Caco-2 (cell line): ENCODE measurements around the gene MAML2. TPM values are rescaled to one million over a fixed set of nuclear protein-coding genes. Genes with fewer than 3 reads are reported as not detected.

Experiments
- BruUV-seq: library from RNA; stranded (reverse); fragments of 400-500 nt; replicated peaks from 2 replicates; lab custom pipeline; 2021; lab: Mats Ljungman, UMichigan
- CTCF ChIA-PET: fragments of 300-600 bp; sonication (Branson Sonifier 250); formaldehyde crosslinking; loops from one replicate; lab custom pipeline; 2022; ENCODE audit warnings: antibody characterized with exemption; lab: Charles Lee
- POLR2A ChIA-PET: fragments of 300-600 bp; sonication (Branson Sonifier 250); formaldehyde crosslinking; loops from one replicate; lab custom pipeline; 2022; ENCODE audit warnings: antibody characterized with exemption; lab: Charles Lee
- DNase-seq, 2 experiments: peaks; one replicate each; pipeline versions ENCODE4 v3.0.0 to v3.0.0-alpha.2; 2020 to 2022
- H3K27me3 ChIP-seq: replicated peaks from 2 replicates; pipeline ENCODE4 v1.6.0; 2011; ENCODE audit warnings: low read length; ENCODE audit not compliant: control insufficient read depth, insufficient read depth
- H3K36me3 ChIP-seq: 2 replicates; pipeline ENCODE4 v1.5.1; 2011; ENCODE audit warnings: low read length; ENCODE audit not compliant: control insufficient read depth, insufficient read depth
- H3K4me1 ChIP-seq: fragments of 250-450 bp; sonication (Bioruptor Pico); 2 replicates; pipeline ENCODE4 v1.5.1; 2020; ENCODE audit warnings: mild to moderate bottlenecking
- H3K4me3 ChIP-seq: 2 replicates; pipeline ENCODE4 v1.5.1; 2011; ENCODE audit warnings: low read depth, mild to moderate bottlenecking, control low read depth, low read length
- H3K9me3 ChIP-seq: fragments of 250-450 bp; sonication (Bioruptor Pico); 2 replicates; pipeline ENCODE4 v1.5.1; 2020; ENCODE audit warnings: mild to moderate bottlenecking, moderate library complexity
- H3K27ac Mint-ChIP-seq: one replicate; pipeline ENCODE4 v1.8.0; 2022; ENCODE audit warnings: mixed read lengths; ENCODE audit not compliant: unreplicated experiment
- H3K27me3 Mint-ChIP-seq: one replicate; pipeline ENCODE4 v1.8.0; 2022; ENCODE audit warnings: mixed read lengths; ENCODE audit not compliant: insufficient read depth, unreplicated experiment
- H3K36me3 Mint-ChIP-seq: one replicate; pipeline ENCODE4 v1.8.0; 2022; ENCODE audit warnings: mild to moderate bottlenecking, mixed read lengths; ENCODE audit not compliant: insufficient read depth, unreplicated experiment
- H3K4me1 Mint-ChIP-seq: one replicate; pipeline ENCODE4 v1.8.0; 2022; ENCODE audit warnings: low read depth, mixed read lengths; ENCODE audit not compliant: unreplicated experiment
- H3K4me3 Mint-ChIP-seq: one replicate; pipeline ENCODE4 v1.8.0; 2022; ENCODE audit warnings: mild to moderate bottlenecking, moderate library complexity, mixed read lengths; ENCODE audit not compliant: unreplicated experiment
- H3K9me3 Mint-ChIP-seq: one replicate; pipeline ENCODE4 v1.8.0; 2022; ENCODE audit warnings: mixed read lengths; ENCODE audit not compliant: unreplicated experiment
- intact Hi-C: fragments of 100-400 bp; cut with micrococcal nuclease; formaldehyde crosslinking; loops from one replicate; pipeline ENCODE4 v1.10.0; 2022; ENCODE audit not compliant: unreplicated experiment
- total RNA-seq: library from RNA; stranded (reverse); gene quantifications from 2 replicates; pipeline ENCODE4 v1.2.3, GENCODE V29; 2022
- TF ChIP-seq, protein P1 (sequence below), 2 experiments: fragments of 200-600 bp in 1 of 2; IDR thresholded peaks; 1 replicate in 1 of 2; 2 replicates in 1 of 2; pipeline versions ENCODE4 v1.5.1 to v1.8.0; 2011 to 2022; ENCODE audit warnings: antibody characterized with exemption in 1 of 2, control low read depth in 1 of 2, inconsistent platforms in 1 of 2, low read depth in 1 of 2, low read length in 1 of 2, mild to moderate bottlenecking in 1 of 2, moderate library complexity in 1 of 2; ENCODE audit not compliant: insufficient read depth in 1 of 2, severe bottlenecking in 1 of 2, unreplicated experiment in 1 of 2

The MAML2 gene
- total RNA-seq, 1 experiment from 2014 or later = 11.5 TPM

DNA sequence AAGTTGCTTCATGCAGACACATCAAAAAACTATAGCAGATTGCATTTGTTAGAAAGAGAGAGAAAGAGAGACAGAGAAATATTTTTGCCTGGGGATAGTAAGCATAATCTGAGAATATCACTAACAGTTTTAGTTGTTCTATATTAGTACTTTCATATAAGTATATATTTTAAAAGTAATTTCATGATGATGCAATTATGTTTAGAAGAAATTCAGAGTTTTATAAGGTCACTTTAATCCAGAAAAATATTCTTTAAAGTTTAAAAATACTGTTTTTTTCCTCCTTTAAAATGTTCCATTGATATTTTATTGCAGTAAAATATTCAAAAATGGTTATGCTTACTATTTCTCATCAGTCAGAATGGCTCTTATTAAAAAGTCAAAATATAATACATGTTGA is 332.3 kb downstream of the MAML2 start:
- Histone ChIP-seq H3K4me3 (no peak overlapping the region), H3K27me3 (no peaks in the 10 kb centered on the region), H3K9me3 (no peaks in the 10 kb centered on the region), H3K36me3 (no peaks in the 10 kb centered on the region), H3K4me1 (peaks cover 26% of the 10 kb centered on the region)
- CTCF ChIA-PET = no interaction called here
- intact Hi-C loops = no loop called here
- Mint-ChIP-seq H3K4me1 (peaks cover 8% of the 10 kb centered on the region), H3K36me3 (no peaks in the 10 kb centered on the region), H3K4me3 (no peak overlapping the region), H3K27me3 (no peaks in the 10 kb centered on the region), H3K9me3 (no peaks in the 10 kb centered on the region), H3K27ac (no peak overlapping the region)
- TF ChIP-seq, protein P1, sequence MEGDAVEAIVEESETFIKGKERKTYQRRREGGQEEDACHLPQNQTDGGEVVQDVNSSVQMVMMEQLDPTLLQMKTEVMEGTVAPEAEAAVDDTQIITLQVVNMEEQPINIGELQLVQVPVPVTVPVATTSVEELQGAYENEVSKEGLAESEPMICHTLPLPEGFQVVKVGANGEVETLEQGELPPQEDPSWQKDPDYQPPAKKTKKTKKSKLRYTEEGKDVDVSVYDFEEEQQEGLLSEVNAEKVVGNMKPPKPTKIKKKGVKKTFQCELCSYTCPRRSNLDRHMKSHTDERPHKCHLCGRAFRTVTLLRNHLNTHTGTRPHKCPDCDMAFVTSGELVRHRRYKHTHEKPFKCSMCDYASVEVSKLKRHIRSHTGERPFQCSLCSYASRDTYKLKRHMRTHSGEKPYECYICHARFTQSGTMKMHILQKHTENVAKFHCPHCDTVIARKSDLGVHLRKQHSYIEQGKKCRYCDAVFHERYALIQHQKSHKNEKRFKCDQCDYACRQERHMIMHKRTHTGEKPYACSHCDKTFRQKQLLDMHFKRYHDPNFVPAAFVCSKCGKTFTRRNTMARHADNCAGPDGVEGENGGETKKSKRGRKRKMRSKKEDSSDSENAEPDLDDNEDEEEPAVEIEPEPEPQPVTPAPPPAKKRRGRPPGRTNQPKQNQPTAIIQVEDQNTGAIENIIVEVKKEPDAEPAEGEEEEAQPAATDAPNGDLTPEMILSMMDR (IDR thresholded peaks at IDR 0.05; ENCODE audit: insufficient read depth in 1 of 2, low read depth in 1 of 2, low read length in 1 of 2, severe bottlenecking in 1 of 2, unreplicated experiment in 1 of 2) = no peak
- DNase-seq = no peak
- POLR2A ChIA-PET = no interaction called here
- no TSS peak for BruUV-seq

DNA sequence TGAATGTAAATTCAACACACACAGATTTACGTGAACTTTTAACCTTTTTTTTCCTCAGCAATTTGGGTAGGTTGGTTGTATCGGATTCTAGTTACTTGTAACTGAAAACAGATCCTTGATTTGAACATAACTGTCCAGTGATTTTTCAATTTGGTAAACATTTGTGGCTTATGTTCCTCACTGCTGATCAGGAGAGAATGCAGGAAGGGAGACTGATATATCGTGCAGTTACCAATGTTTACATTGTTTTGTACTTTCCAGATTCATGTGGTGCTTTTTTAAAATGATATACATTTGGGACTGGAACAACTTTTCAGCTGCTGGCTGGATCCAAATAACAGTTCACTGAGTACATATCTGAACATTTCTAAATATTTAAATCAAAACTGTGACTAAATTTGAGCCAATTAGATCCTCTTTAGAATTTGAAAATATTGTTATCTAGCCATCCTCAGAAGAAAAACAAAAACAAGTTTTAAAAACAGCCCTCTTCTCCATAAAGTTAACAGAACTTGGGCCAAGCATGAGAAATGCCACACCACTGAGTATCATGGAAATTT is 334.8 kb downstream of the MAML2 start:
- no peaks in the 10 kb centered on the region for H3K9me3 Mint-ChIP-seq

DNA sequence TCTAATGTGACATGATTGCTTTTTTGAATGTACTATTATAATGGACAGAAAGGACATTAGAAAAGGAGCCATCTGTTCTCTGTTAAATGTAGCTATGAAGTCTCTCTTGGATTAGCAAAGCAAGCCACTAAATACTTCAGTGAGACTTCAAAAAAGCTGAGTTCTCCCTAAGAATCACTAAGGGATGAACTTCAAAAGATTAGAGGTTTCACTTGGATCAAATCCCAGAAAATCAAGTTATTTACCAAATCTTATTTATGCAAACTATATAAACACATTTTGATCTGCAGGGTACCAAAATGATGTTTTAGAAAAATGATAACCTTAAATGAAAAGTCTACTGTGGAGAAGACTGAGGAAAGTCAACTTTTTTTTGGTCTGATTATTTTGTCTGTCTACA is 337.0 kb downstream of the MAML2 start:
- no peak overlapping the region for H3K4me3 ChIP-seq
- H3K4me1 ChIP-seq = no peaks in the 10 kb centered on the region
- no peaks in the 10 kb centered on the region for H3K4me1 Mint-ChIP-seq
- no peaks in the 10 kb centered on the region for H3K36me3 ChIP-seq
- no peak for DNase-seq
- intact Hi-C loops = no loop called here
- no peaks in the 10 kb centered on the region for H3K27me3 ChIP-seq
- H3K27ac Mint-ChIP-seq = no peak overlapping the region
- ChIA-PET POLR2A (no interaction called here), CTCF (no interaction called here)
- no peaks in the 10 kb centered on the region for H3K27me3 Mint-ChIP-seq
- BruUV-seq = no TSS peak
- peaks cover 7% of the 10 kb centered on the region for H3K36me3 Mint-ChIP-seq
- TF ChIP-seq, protein P1 (IDR thresholded peaks at IDR 0.05; ENCODE audit: insufficient read depth in 1 of 2, low read depth in 1 of 2, low read length in 1 of 2, severe bottlenecking in 1 of 2, unreplicated experiment in 1 of 2) = no peak
- peaks cover 14% of the 10 kb centered on the region for H3K9me3 Mint-ChIP-seq
- H3K4me3 Mint-ChIP-seq = no peak overlapping the region
- 0 out of 2 replicates have a peak, but pooled peaks cover 5% of the 10 kb centered on the region for H3K9me3 ChIP-seq

More for the DNA sequence above, 334.8 kb downstream of the MAML2 start:
- BruUV-seq = no TSS peak
- no peaks in the 10 kb centered on the region for H3K27me3 Mint-ChIP-seq
- ChIA-PET CTCF (no interaction called here), POLR2A (no interaction called here)
- TF ChIP-seq, protein P1 (IDR thresholded peaks at IDR 0.05; ENCODE audit: insufficient read depth in 1 of 2, low read depth in 1 of 2, low read length in 1 of 2, severe bottlenecking in 1 of 2, unreplicated experiment in 1 of 2) = no peak
- Histone ChIP-seq H3K4me1 (peaks cover 14% of the 10 kb centered on the region), H3K36me3 (no peaks in the 10 kb centered on the region), H3K4me3 (no peak overlapping the region), H3K9me3 (0 out of 2 replicates have a peak, but pooled peaks cover 5% of the 10 kb centered on the region), H3K27me3 (no peaks in the 10 kb centered on the region)
- H3K4me1 Mint-ChIP-seq = peaks cover 8% of the 10 kb centered on the region
- no peak overlapping the region for H3K27ac Mint-ChIP-seq
- no peak overlapping the region for H3K4me3 Mint-ChIP-seq
- no peaks in the 10 kb centered on the region for H3K36me3 Mint-ChIP-seq
- intact Hi-C loops = no loop called here
- no peak for DNase-seq
